PFSK-1 (cell line): ENCODE results near the gene SERTAD4.

Experiments
- FOXP2 ChIP-seq: optimal IDR thresholded peaks from 2 replicates; pipeline ENCODE3; 2011; ENCODE audit warnings: borderline replicate concordance, control low read depth, inconsistent platforms; ENCODE audit not compliant: insufficient read depth; ENCODE audit errors: extremely low read length, extremely low read depth
- POLR2AphosphoS5 ChIP-seq: IDR thresholded peaks from 2 replicates; pipeline ENCODE4 v1.6.1; 2012; ENCODE audit warnings: low read depth, mild to moderate bottlenecking, control low read depth, low read length, moderate library complexity
- REST ChIP-seq, 2 experiments: IDR thresholded peaks; 2 replicates each; pipeline versions ENCODE4 v1.6.1 to v1.8.0; 2011 to 2012; ENCODE audit warnings: low read depth in 2 of 2, low read length in 2 of 2, control low read depth in 1 of 2, inconsistent platforms in 1 of 2, mild to moderate bottlenecking in 1 of 2, moderate library complexity in 1 of 2; ENCODE audit not compliant: insufficient read depth in 1 of 2
- SIN3A ChIP-seq: IDR thresholded peaks from 2 replicates; pipeline ENCODE4 v1.6.1; 2012; ENCODE audit warnings: mild to moderate bottlenecking, low read length, moderate library complexity, borderline replicate concordance; ENCODE audit not compliant: insufficient read depth
- TAF1 ChIP-seq: IDR thresholded peaks from 2 replicates; pipeline ENCODE4 v1.6.1; 2012; ENCODE audit warnings: low read length, control low read depth, borderline replicate concordance; ENCODE audit not compliant: insufficient read depth

SERTAD4 gene

GRCh38 chr1:210259561-210259960, 27.0 kb downstream of the SERTAD4 start:
- TF ChIP-seq SIN3A (no peak), FOXP2 (no peak), POLR2AphosphoS5 (no peak), TAF1 (no peak), REST (IDR thresholded peaks at IDR 0.05; ENCODE audit: insufficient read depth in 1 of 2, low read depth in 2 of 2, low read length in 2 of 2) (no peak)

- TF ChIP-seq POLR2AphosphoS5 = no peak
- no peak for TF ChIP-seq TAF1
Measured at GRCh38 chr1:210260096-210260495, 27.5 kb downstream of the SERTAD4 start.

GRCh38 chr1:210262167-210262896, 29.7 kb downstream of the SERTAD4 start:
- no peak for TF ChIP-seq TAF1
- no peak for TF ChIP-seq REST (IDR thresholded peaks at IDR 0.05; ENCODE audit: insufficient read depth in 1 of 2, low read depth in 2 of 2, low read length in 2 of 2)
- TF ChIP-seq SIN3A = no peak
- TF ChIP-seq POLR2AphosphoS5 = no peak
- no peak for TF ChIP-seq FOXP2

- TF ChIP-seq TAF1 = no peak
- no peak for TF ChIP-seq SIN3A
- no peak for TF ChIP-seq FOXP2
- no peak for TF ChIP-seq POLR2AphosphoS5
- TF ChIP-seq REST (IDR thresholded peaks at IDR 0.05; ENCODE audit: insufficient read depth in 1 of 2, low read depth in 2 of 2, low read length in 2 of 2) = no peak
Measured at GRCh38 chr1:210262897-210263272, 30.3 kb downstream of the SERTAD4 start.

- TF ChIP-seq TAF1 = no peak
Measured at GRCh38 chr1:210263963-210264362, 31.4 kb downstream of the SERTAD4 start.

GRCh38 chr1:210264496-210265380, 32.1 kb downstream of the SERTAD4 start:
- TF ChIP-seq TAF1 (no peak), FOXP2 (no peak), POLR2AphosphoS5 (no peak), SIN3A (no peak), REST (IDR thresholded peaks at IDR 0.05; ENCODE audit: insufficient read depth in 1 of 2, low read depth in 2 of 2, low read length in 2 of 2) (no peak)
